Endodermal cell (in vitro differentiated cells): ENCODE data around the gene PLPP2. TPM values are rescaled to one million over a fixed set of nuclear protein-coding genes. Genes with fewer than 3 reads are reported as not detected.

Experiments used
- DNase-seq: peaks from one replicate; pipeline ENCODE4 v3.0.0-alpha.2; 2017
- H3K27ac ChIP-seq: 2 replicates; pipeline ENCODE4 v1.5.1; 2013; ENCODE audit warnings: mild to moderate bottlenecking, low read depth, low read length, moderate library complexity
- H3K27me3 ChIP-seq: 2 replicates; pipeline ENCODE4 v1.6.1; 2013; ENCODE audit warnings: mild to moderate bottlenecking, low read length, moderate library complexity; ENCODE audit not compliant: insufficient read depth, control insufficient read depth, poor library complexity, severe bottlenecking
- H3K36me3 ChIP-seq: 2 replicates; pipeline ENCODE4 v1.7.0; 2013; ENCODE audit warnings: mild to moderate bottlenecking, low read length, moderate library complexity; ENCODE audit not compliant: control insufficient read depth, insufficient read depth
- H3K4me1 ChIP-seq: one replicate; pipeline ENCODE4 v1.7.0; 2013; ENCODE audit warnings: low read length; ENCODE audit not compliant: control insufficient read depth, insufficient read depth
- H3K4me3 ChIP-seq: 2 replicates; pipeline ENCODE4 v1.5.1; 2013; ENCODE audit warnings: mild to moderate bottlenecking, low read length, moderate library complexity
- H3K9ac ChIP-seq: 2 replicates; pipeline ENCODE4 v1.6.1; 2013; ENCODE audit warnings: mild to moderate bottlenecking, low read length, moderate library complexity; ENCODE audit not compliant: poor library complexity, severe bottlenecking; ENCODE audit errors: extremely low read depth
- H3K9me3 ChIP-seq: 2 replicates; pipeline ENCODE4 v1.6.1; 2013; ENCODE audit warnings: mild to moderate bottlenecking, low read length, moderate library complexity; ENCODE audit not compliant: control insufficient read depth
- H3K27ac Mint-ChIP-seq: 2 replicates; pipeline ENCODE4 v1.8.0; 2020; ENCODE audit warnings: mixed read lengths
- H3K27me3 Mint-ChIP-seq: 2 replicates; pipeline ENCODE4 v1.8.0; 2021; ENCODE audit warnings: mild to moderate bottlenecking, mixed read lengths; ENCODE audit not compliant: insufficient read depth
- H3K36me3 Mint-ChIP-seq: 2 replicates; pipeline ENCODE4 v1.8.0; 2020; ENCODE audit warnings: low read depth, mixed read lengths
- H3K4me1 Mint-ChIP-seq: 2 replicates; pipeline ENCODE4 v1.8.0; 2020; ENCODE audit warnings: mixed read lengths
- H3K4me3 Mint-ChIP-seq: 2 replicates; pipeline ENCODE4 v1.8.0; 2020; ENCODE audit warnings: mild to moderate bottlenecking, moderate library complexity, mixed read lengths
- H3K9me3 Mint-ChIP-seq: 2 replicates; pipeline ENCODE4 v1.8.0; 2020; ENCODE audit warnings: mild to moderate bottlenecking, mixed read lengths
- WGBS, 2 experiments: methylation state at CpG; one replicate each; pipeline versions ENCODE4 v1.1.5 to v1.1.7; 2013; ENCODE audit warnings: missing lambda C conversion rate in 2 of 2, mixed read lengths in 1 of 2; ENCODE audit not compliant: insufficient coverage in 1 of 2, insufficient read length in 1 of 2; 5-methylcytosine and 5-hydroxymethylcytosine counted together
- total RNA-seq, 2 donors: library from RNA; stranded (reverse); fragmentation: NEBNext Ultra II Directional in 1 of 2; extraction: Animal tissue kit (Norgen Biotek cat#: 25700) in 1 of 2; gene quantifications; 2 replicates in 1 of 2; 3 replicates in 1 of 2; pipeline ENCODE4 v1.2.1, GENCODE V29; 2021
- TF ChIP-seq, protein P1 (sequence below): fragments of 200-600 bp; sonication (generic); conservative IDR thresholded peaks from 2 replicates; pipeline ENCODE4 v1.5.0; 2021; ENCODE audit warnings: antibody characterized with exemption, mild to moderate bottlenecking

Gene PLPP2
- total RNA-seq, 2 donors from 2014 or later = 49.9 to 56.9 TPM

GRCh38 chr19:338421-338820, 47.2 kb upstream of the PLPP2 start:
- 94 to 100% methylated on average over 4 to 5 of the region's 5 CpGs for WGBS, 2 experiments
- H3K27me3 Mint-ChIP-seq = no peaks in the 10 kb centered on the region
- no peak overlapping the region for H3K4me3 ChIP-seq
- H3K27ac Mint-ChIP-seq = no peak overlapping the region
- no peaks in the 10 kb centered on the region for H3K9me3 ChIP-seq
- no peak overlapping the region for H3K9ac ChIP-seq
- H3K4me3 Mint-ChIP-seq = no peak overlapping the region
- TF ChIP-seq, protein P1, sequence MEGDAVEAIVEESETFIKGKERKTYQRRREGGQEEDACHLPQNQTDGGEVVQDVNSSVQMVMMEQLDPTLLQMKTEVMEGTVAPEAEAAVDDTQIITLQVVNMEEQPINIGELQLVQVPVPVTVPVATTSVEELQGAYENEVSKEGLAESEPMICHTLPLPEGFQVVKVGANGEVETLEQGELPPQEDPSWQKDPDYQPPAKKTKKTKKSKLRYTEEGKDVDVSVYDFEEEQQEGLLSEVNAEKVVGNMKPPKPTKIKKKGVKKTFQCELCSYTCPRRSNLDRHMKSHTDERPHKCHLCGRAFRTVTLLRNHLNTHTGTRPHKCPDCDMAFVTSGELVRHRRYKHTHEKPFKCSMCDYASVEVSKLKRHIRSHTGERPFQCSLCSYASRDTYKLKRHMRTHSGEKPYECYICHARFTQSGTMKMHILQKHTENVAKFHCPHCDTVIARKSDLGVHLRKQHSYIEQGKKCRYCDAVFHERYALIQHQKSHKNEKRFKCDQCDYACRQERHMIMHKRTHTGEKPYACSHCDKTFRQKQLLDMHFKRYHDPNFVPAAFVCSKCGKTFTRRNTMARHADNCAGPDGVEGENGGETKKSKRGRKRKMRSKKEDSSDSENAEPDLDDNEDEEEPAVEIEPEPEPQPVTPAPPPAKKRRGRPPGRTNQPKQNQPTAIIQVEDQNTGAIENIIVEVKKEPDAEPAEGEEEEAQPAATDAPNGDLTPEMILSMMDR = no peak
- H3K4me1 Mint-ChIP-seq = peaks cover 22% of the 10 kb centered on the region
- peaks cover 2% of the 10 kb centered on the region for H3K9me3 Mint-ChIP-seq
- H3K4me1 ChIP-seq = no peaks in the 10 kb centered on the region
- peaks cover 45% of the 10 kb centered on the region for H3K36me3 ChIP-seq
- H3K36me3 Mint-ChIP-seq = peaks cover 65% of the 10 kb centered on the region
- H3K27me3 ChIP-seq = no peaks in the 10 kb centered on the region
- DNase-seq = no peak
- H3K27ac ChIP-seq = no peak overlapping the region

GRCh38 chr19:336067-336614, 44.9 kb upstream of the PLPP2 start:
- peaks cover 43% of the 10 kb centered on the region for H3K36me3 ChIP-seq
- no peak for DNase-seq
- Mint-ChIP-seq H3K4me3 (no peak overlapping the region), H3K4me1 (peaks cover 1% of the 10 kb centered on the region), H3K27me3 (no peaks in the 10 kb centered on the region), H3K9me3 (peaks cover 2% of the 10 kb centered on the region), H3K27ac (no peak overlapping the region), H3K36me3 (peaks cover 59% of the 10 kb centered on the region)
- peaks cover 6% of the 10 kb centered on the region for H3K9me3 ChIP-seq
- WGBS, 2 experiments = 93 to 95% methylated on average over 18 to 20 of the region's 20 CpGs
- H3K9ac ChIP-seq = no peak overlapping the region
- no peaks in the 10 kb centered on the region for H3K4me1 ChIP-seq
- no peak overlapping the region for H3K27ac ChIP-seq
- H3K27me3 ChIP-seq = no peaks in the 10 kb centered on the region
- TF ChIP-seq, protein P1 = no peak
- no peak overlapping the region for H3K4me3 ChIP-seq

GRCh38 chr19:335486-336066, 44.4 kb upstream of the PLPP2 start:
- H3K27me3 ChIP-seq = no peaks in the 10 kb centered on the region
- H3K36me3 Mint-ChIP-seq = peaks cover 59% of the 10 kb centered on the region
- H3K4me3 ChIP-seq = no peak overlapping the region
- H3K4me1 ChIP-seq = no peaks in the 10 kb centered on the region
- no peaks in the 10 kb centered on the region for H3K27me3 Mint-ChIP-seq
- WGBS, 2 experiments = 91 to 96% methylated on average over 9 to 21 of the region's 21 CpGs
- H3K36me3 ChIP-seq = peaks cover 48% of the 10 kb centered on the region
- H3K9me3 ChIP-seq = peaks cover 11% of the 10 kb centered on the region
- TF ChIP-seq, protein P1 = no peak
- no peak overlapping the region for H3K4me3 Mint-ChIP-seq
- no peak overlapping the region for H3K9ac ChIP-seq
- peaks cover 7% of the 10 kb centered on the region for H3K9me3 Mint-ChIP-seq
- H3K27ac ChIP-seq = no peak overlapping the region
- no peaks in the 10 kb centered on the region for H3K4me1 Mint-ChIP-seq
- H3K27ac Mint-ChIP-seq = no peak overlapping the region
- no peak for DNase-seq
